HepG2 (cell line): Measurements from ENCODE around the gene NEDD4L. TPM values are rescaled to one million over a fixed set of nuclear protein-coding genes. Genes with fewer than 3 reads are reported as not detected.

Experiments
- FOXO1 ChIP-seq: sonication (generic); formaldehyde crosslinking; IDR thresholded peaks from 2 replicates; pipeline ENCODE4 v1.4.0; 2020; ENCODE audit warnings: missing genetic modification reagents
- GMEB1 ChIP-seq: sonication (generic); formaldehyde crosslinking; IDR thresholded peaks from 2 replicates; pipeline ENCODE4 v1.5.1; 2020; ENCODE audit warnings: missing genetic modification reagents, mild to moderate bottlenecking, borderline replicate concordance
- HDAC1 ChIP-seq: sonication (generic); formaldehyde crosslinking; IDR thresholded peaks from 2 replicates; pipeline ENCODE4 v1.5.1; 2020; ENCODE audit warnings: mild to moderate bottlenecking, missing genetic modification reagents
- HOXD1 ChIP-seq: sonication (generic); formaldehyde crosslinking; IDR thresholded peaks from 2 replicates; pipeline ENCODE4 v1.5.0; 2020; ENCODE audit warnings: missing genetic modification reagents
- MED13 ChIP-seq: sonication (generic); formaldehyde crosslinking; IDR thresholded peaks from 2 replicates; pipeline ENCODE4 v1.5.0; 2020; ENCODE audit warnings: missing genetic modification reagents
- NFATC3 ChIP-seq: sonication (generic); formaldehyde crosslinking; IDR thresholded peaks from 2 replicates; pipeline ENCODE4 v1.5.1; 2020; ENCODE audit warnings: mild to moderate bottlenecking, missing genetic modification reagents
- PAXIP1 ChIP-seq: sonication (generic); formaldehyde crosslinking; conservative IDR thresholded peaks from 2 replicates; pipeline ENCODE4 v1.4.0; 2020; ENCODE audit warnings: mild to moderate bottlenecking, missing genetic modification reagents, moderate library complexity
- SALL1 ChIP-seq: sonication (generic); formaldehyde crosslinking; IDR thresholded peaks from 2 replicates; pipeline ENCODE4 v1.8.0; 2022; ENCODE audit warnings: mild to moderate bottlenecking, missing genetic modification reagents
- SNAI1 ChIP-seq: sonication (generic); formaldehyde crosslinking; IDR thresholded peaks from 2 replicates; pipeline ENCODE4 v1.5.0; 2020; ENCODE audit warnings: mild to moderate bottlenecking, missing genetic modification reagents, borderline replicate concordance
- SNAPC4 ChIP-seq: sonication (generic); formaldehyde crosslinking; IDR thresholded peaks from 2 replicates; pipeline ENCODE4 v1.4.0; 2020; ENCODE audit warnings: mild to moderate bottlenecking, missing genetic modification reagents
- TCF7 ChIP-seq: sonication (generic); IDR thresholded peaks from 2 replicates; pipeline ENCODE4 v1.6.1; 2016; ENCODE audit warnings: antibody characterized with exemption, low read depth
- TFDP1 ChIP-seq: IDR thresholded peaks from 2 replicates; pipeline ENCODE4 v1.6.1; 2016; ENCODE audit warnings: missing compliant biosample characterization, missing genetic modification reagents, borderline replicate concordance
- TP53 ChIP-seq: sonication (generic); formaldehyde crosslinking; conservative IDR thresholded peaks from 2 replicates; pipeline ENCODE4 v1.4.0; 2020; ENCODE audit warnings: missing genetic modification reagents
- ZBTB3 ChIP-seq: sonication (generic); formaldehyde crosslinking; IDR thresholded peaks from 2 replicates; pipeline ENCODE4 v1.4.0; 2020; ENCODE audit warnings: low read depth, mild to moderate bottlenecking, moderate library complexity, missing genetic modification reagents, borderline replicate concordance
- ZFX ChIP-seq: sonication (generic); formaldehyde crosslinking; IDR thresholded peaks from 2 replicates; pipeline ENCODE4 v1.4.0; 2020; ENCODE audit warnings: mild to moderate bottlenecking, low read depth, missing genetic modification reagents, moderate library complexity
- ZNF207 ChIP-seq: fragments of 450-650 bp; IDR thresholded peaks from 2 replicates; pipeline ENCODE4 v1.6.1; 2016; ENCODE audit warnings: antibody characterized with exemption, borderline replicate concordance
- ZNF256 ChIP-seq: sonication (generic); formaldehyde crosslinking; conservative IDR thresholded peaks from 2 replicates; pipeline ENCODE4 v1.4.0; 2020; ENCODE audit warnings: missing genetic modification reagents
- polyA plus RNA-seq, 8 experiments: library from polyadenylated mRNA; depleted of rRNA in 3 of 8; stranded (reverse) in 7 of 8; unstranded in 1 of 8; fragments of >200 nt; fragmentation: Illumina TruSeq in 4 of 8; extraction: Trizol in 4 of 8; gene quantifications; 2 replicates each; pipeline versions ENCODE4 v1.2.1 to v1.2.3, GENCODE V29; 2011 to 2016; ENCODE audit warnings: low read depth in 4 of 8, missing spikeins in 1 of 8, mixed read lengths in 1 of 8; ENCODE audit not compliant: insufficient read depth in 1 of 8
- total RNA-seq, 5 experiments: library from RNA; depleted of rRNA; stranded (reverse); fragments of >200 nt; fragmentation: Illumina TruSeq; extraction: Trizol; gene quantifications; 2 replicates each; pipeline ENCODE4 v1.2.3, GENCODE V29; 2016; ENCODE audit warnings: low read depth in 1 of 5

Gene NEDD4L
- total and polyA plus RNA-seq, 2 of the 13 experiments (the other 11 are each of a cell fraction or from before 2014, with no cell fraction given) = 168 to 390 TPM

- TF ChIP-seq PAXIP1 (CRISPR knock-in tag) = peak; percentile 99
- peak; percentile 92 for TF ChIP-seq ZBTB3 (CRISPR knock-in tag)
- no peak for TF ChIP-seq SNAI1 (CRISPR knock-in tag)
- no peak for TF ChIP-seq NFATC3 (CRISPR knock-in tag)
- TF ChIP-seq GMEB1 = 0 out of 2 replicates have a peak, but pooled peaks have one; percentile 34
- peak; percentile 81 for TF ChIP-seq ZFX (CRISPR knock-in tag)
- no peak; the same call in 1 of the 2 replicates for TF ChIP-seq TP53 (CRISPR knock-in tag)
- peak; percentile 100 for TF ChIP-seq FOXO1 (CRISPR knock-in tag)
- TF ChIP-seq HOXD1 (CRISPR knock-in tag) = peak; percentile 96
- 0 out of 2 replicates have a peak, but pooled peaks have one; percentile 27 for TF ChIP-seq ZNF256 (CRISPR knock-in tag)
- TF ChIP-seq SNAPC4 (CRISPR knock-in tag) = peak; percentile 71; the same call in 1 of the 2 replicates
- no peak for TF ChIP-seq ZNF207
- peak; percentile 100 for TF ChIP-seq MED13 (CRISPR knock-in tag)
- TF ChIP-seq SALL1 (CRISPR knock-in tag) = peak; percentile 99
- peak; percentile 96; the same call in 1 of the 2 replicates for TF ChIP-seq TFDP1 (CRISPR knock-in tag)
- peak; percentile 97 for TF ChIP-seq HDAC1
- peak; percentile 99 for TF ChIP-seq TCF7
Measured at GRCh38 chr18:58413667-58414628, 369.9 kb downstream of the NEDD4L start (continued).
